Body of pancreas (tissue), 4 donors: ENCODE measurements around the gene OTP. TPM values are rescaled to one million over a fixed set of nuclear protein-coding genes. Genes with fewer than 3 reads are reported as not detected.

Experiments
- ATAC-seq: fragments of 150-250 bp; one replicate; pipeline ENCODE4 v1.9.1; 2016
- DNase-seq, 4 donors: peaks; one replicate each; pipeline ENCODE4 v3.0.0-alpha.2; 2019
- H3K27ac ChIP-seq, 4 donors: fragments of 200-600 bp; sonication (generic); 1 replicate in 3 of 4; 2 replicates in 1 of 4; pipeline versions ENCODE4 v1.5.1 to v1.6.1; 2016 to 2019; ENCODE audit warnings: mild to moderate bottlenecking in 1 of 4, mixed read lengths in 1 of 4, moderate library complexity in 1 of 4
- H3K27me3 ChIP-seq, 2 donors: fragments of 200-600 bp; sonication (generic); one replicate each; pipeline ENCODE4 v1.6.0; 2016; ENCODE audit warnings: mild to moderate bottlenecking in 1 of 2
- H3K36me3 ChIP-seq, 2 donors: fragments of 200-600 bp; sonication (generic); replicated peaks in 1 of 2; 2 replicates each; pipeline ENCODE4 v1.5.1; 2016; ENCODE audit warnings: low read depth in 2 of 2; ENCODE audit not compliant: insufficient read depth in 1 of 2
- H3K4me1 ChIP-seq: fragments of 200-600 bp; sonication (generic); one replicate; pipeline ENCODE4 v1.6.0; 2016
- H3K4me3 ChIP-seq, 2 donors: fragments of 200-600 bp; sonication (generic); 1 replicate in 1 of 2; 2 replicates in 1 of 2; pipeline ENCODE4 v1.5.1; 2016 to 2019
- H3K9me3 ChIP-seq, 3 donors: fragments of 200-600 bp; sonication (generic); 1 replicate in 2 of 3; 2 replicates in 1 of 3; pipeline ENCODE4 v1.5.1; 2016
- POLR2A ChIP-seq, 3 donors: fragments of 450-650 bp; IDR thresholded peaks; one replicate each; pipeline ENCODE4 v1.6.1; 2016; ENCODE audit warnings: antibody characterized with exemption in 3 of 3, mild to moderate bottlenecking in 2 of 3
- WGBS, 2 donors: methylation state at CpG; one replicate each; pipeline ENCODE4 v1.1.5; 2017; 5-methylcytosine and 5-hydroxymethylcytosine counted together
- intact Hi-C: fragments of 100-400 bp; cut with DNase I; formaldehyde crosslinking; loops from one replicate; pipeline ENCODE4 v1.15.1; 2023
- total RNA-seq, 2 donors: library from RNA; depleted of rRNA; stranded (reverse); fragments of >200 nt; gene quantifications; one replicate each; pipeline ENCODE4 v1.1.0, GENCODE V29; 2016
- TF ChIP-seq, protein P1 (sequence below), 7 experiments: fragments of 450-650 bp in 4 of 7; fragments of 200-600 bp in 3 of 7; sonication (generic) in 3 of 7; IDR thresholded peaks; one replicate each; pipeline ENCODE4 v1.5.1; 2016 to 2019; ENCODE audit warnings: antibody characterized with exemption in 7 of 7

The OTP gene
- total RNA-seq, 2 donors from 2014 or later, result not detected

DNA sequence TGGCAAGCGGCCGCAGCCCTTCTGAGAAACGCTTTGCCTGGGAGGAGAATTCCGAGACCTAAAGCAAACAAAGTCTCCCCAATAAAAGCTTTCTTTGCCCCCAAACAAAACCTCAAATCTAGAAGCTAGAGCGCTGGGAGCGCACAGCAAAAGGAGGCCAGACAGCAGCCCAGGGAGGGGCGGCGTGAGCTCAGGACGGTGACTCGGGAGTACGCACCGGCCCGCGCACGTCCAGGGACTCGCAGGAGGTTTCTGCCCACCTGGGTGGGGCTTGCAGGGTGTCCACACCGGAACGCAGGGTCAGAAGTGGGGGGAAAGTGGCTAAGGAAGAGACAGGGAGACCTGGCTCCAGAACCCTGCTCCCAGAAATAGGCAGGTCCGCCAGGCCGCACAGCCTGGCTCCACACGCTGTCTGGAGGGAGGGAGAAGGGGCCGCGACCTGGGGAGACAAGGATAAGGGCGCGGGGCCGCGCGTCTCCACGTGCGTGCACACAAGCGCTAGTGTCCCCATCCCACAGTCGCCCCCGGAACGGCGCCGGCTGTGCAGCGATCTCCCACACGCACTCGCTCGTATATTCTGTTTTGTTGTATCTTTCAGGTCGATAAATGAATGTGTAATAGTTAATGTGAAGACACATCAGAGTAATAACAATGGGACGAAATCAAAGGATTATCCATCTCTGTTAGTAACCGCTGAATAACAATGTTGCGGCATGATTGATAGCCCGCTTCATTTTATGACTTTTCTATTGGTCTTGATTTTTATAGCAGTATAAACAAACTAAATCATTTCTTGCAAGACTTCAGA, 2.3 kb upstream of the OTP start:
- DNase-seq, result no peak
- Histone ChIP-seq H3K27me3 (peaks cover 13 to 89% of the 10 kb centered on the region in 2 donors), H3K4me3 (no peak overlapping the region), H3K9me3 (peaks cover 0 to 10% (median 0%) of the 10 kb centered on the region in 3 donors), H3K27ac (no peak overlapping the region), H3K36me3 (no peaks in the 10 kb centered on the region), H3K4me1 (peaks cover 29% of the 10 kb centered on the region)
- 10 to 16% methylated on average over 28 to 45 of the region's 45 CpGs for WGBS, 2 donors
- TF ChIP-seq, protein P1, sequence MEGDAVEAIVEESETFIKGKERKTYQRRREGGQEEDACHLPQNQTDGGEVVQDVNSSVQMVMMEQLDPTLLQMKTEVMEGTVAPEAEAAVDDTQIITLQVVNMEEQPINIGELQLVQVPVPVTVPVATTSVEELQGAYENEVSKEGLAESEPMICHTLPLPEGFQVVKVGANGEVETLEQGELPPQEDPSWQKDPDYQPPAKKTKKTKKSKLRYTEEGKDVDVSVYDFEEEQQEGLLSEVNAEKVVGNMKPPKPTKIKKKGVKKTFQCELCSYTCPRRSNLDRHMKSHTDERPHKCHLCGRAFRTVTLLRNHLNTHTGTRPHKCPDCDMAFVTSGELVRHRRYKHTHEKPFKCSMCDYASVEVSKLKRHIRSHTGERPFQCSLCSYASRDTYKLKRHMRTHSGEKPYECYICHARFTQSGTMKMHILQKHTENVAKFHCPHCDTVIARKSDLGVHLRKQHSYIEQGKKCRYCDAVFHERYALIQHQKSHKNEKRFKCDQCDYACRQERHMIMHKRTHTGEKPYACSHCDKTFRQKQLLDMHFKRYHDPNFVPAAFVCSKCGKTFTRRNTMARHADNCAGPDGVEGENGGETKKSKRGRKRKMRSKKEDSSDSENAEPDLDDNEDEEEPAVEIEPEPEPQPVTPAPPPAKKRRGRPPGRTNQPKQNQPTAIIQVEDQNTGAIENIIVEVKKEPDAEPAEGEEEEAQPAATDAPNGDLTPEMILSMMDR (IDR thresholded peaks at IDR 0.05), result no peak
- no peak for TF ChIP-seq POLR2A (IDR thresholded peaks at IDR 0.05)
- no peak for ATAC-seq
- intact Hi-C loops, result no loop called here

DNA sequence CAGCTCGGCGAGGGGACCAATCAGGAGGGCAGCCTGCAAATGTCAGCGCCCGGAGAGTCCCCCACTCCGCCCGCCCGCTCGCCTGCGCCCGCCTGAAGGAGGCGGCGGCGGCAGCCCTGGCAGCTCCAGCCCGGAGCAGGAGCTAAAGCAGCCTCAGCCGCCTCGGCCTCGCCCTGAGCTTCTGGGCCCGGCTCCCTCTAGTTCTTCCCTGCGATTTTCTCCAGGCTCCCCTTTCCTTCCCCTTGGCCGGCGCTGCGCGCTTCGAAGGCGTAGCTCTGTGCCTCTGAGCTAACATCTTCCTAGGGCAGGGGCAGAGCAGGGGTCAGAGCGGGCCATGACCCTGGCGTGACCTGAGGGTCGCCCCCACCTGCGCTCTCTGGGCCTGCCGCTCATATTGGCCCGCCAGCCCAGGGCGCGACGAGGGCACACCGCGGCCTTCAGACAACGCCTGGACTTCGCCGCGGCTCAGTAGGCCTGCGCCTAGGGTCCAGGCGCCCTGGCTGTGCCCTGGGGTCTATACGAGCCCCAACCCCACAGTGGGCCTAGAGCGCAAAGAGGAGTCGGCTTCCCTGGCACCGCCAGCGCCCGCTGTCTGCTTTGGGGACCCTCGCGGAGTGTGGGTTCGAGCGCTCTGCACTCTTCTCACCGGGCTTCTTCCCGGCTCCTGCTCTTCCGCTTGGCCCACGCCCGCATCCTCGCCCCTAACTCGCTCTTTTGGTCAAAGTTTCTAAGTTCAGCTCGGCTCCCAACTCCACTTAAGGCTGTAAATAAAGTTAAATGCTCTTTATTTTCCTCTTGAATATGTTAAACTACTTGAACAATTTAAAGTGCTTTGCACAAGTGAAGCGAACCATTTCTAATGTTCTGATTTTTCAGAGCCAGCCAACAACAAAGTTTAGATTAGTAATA, 504 bp upstream of the OTP start:
- H3K36me3 ChIP-seq, result no peaks in the 10 kb centered on the region
- DNase-seq (no peak), ATAC-seq (no peak)
- TF ChIP-seq POLR2A (IDR thresholded peaks at IDR 0.05), result no peak
- TF ChIP-seq, protein P1 (IDR thresholded peaks at IDR 0.05), result no peak
- peaks cover 16 to 87% of the 10 kb centered on the region in 2 donors for H3K27me3 ChIP-seq
- peaks cover 14% of the 10 kb centered on the region for H3K4me1 ChIP-seq
- peaks cover 0 to 10% (median 0%) of the 10 kb centered on the region in 3 donors for H3K9me3 ChIP-seq
- WGBS, 2 donors, result 10 to 16% methylated on average over 25 to 61 of the region's 61 CpGs
- intact Hi-C loops, result no loop called here
- H3K4me3 ChIP-seq, result no peak overlapping the region
- no peak overlapping the region for H3K27ac ChIP-seq

DNA sequence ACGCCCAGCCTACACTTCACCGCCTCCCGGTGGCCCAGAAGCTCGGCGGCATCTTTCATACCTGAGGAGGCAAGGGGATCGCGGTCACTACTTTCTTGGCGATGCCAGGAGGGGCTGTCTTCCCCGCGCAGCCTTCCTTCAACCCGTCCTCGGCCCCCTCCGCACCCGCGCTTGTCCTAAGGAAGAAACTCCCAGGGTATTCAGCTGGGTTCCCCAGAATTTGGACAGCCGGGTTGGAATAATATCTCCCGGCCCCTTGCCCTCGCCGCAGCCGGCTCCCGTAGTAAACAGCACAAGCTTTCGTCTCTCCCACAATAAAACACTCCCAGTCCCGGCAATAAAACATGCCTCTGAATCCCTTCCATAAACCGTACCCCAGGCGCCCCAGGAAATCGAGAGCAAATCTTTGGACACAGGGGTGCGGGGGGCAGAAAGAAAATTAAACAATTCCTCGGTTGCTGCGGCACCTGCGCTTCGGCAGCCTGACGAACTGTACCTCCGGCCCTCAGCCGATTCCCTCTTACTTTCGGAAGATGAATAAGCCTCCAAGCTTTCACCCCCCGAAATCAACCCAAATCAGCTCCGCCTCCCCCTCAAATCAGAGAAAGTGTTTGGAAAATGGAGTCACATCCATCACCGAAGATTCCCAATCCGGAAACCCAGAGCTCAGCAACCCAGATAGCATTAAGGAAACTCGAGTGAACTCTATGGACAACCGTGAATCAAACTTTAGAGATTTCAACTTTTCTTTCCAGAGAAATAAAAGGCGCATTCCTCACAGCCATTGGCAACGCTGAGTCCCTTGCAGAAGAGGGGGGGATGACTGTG, 1.1 kb downstream of the OTP start:
- H3K4me3 ChIP-seq, result no peak overlapping the region
- intact Hi-C loops, result no loop called here
- no peaks in the 10 kb centered on the region for H3K36me3 ChIP-seq
- DNase-seq (no peak), ATAC-seq (no peak)
- H3K9me3 ChIP-seq, result peaks cover 0 to 10% (median 0%) of the 10 kb centered on the region in 3 donors
- TF ChIP-seq, protein P1 (IDR thresholded peaks at IDR 0.05), result no peak
- TF ChIP-seq POLR2A (IDR thresholded peaks at IDR 0.05), result no peak
- WGBS, 2 donors, result 7 to 17% methylated on average over 27 to 43 of the region's 43 CpGs
- no peak overlapping the region for H3K27ac ChIP-seq
- H3K27me3 ChIP-seq, result peaks cover 16 to 91% of the 10 kb centered on the region in 2 donors
- H3K4me1 ChIP-seq, result peaks cover 14% of the 10 kb centered on the region

DNA sequence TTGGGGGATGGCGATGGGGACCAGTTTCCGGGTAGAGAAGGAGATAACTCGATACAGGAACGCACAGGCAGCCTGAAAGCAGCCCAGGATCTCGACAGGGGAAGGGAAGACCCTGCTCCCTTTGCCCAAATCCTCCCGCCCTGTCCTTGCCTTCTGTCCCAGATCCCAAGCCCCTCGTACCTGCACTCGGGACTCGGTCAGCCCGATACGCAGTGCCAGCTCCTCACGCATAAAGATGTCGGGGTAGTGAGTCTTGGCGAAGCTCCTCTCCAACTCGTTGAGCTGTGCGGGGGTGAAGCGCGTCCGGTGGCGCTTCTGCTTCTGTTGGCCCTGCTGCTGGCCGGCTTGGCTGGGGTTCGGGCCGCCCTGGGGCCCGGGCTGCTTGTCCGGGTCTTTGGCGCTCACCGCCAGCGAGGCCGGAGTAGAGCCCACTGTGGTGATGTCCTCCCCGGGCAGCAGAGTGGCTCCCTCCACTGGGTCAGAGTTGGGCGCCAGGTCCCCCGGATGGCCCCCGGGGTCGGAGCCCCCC, 1.8 kb downstream of the OTP start:
- TF ChIP-seq POLR2A (IDR thresholded peaks at IDR 0.05), result no peak
- TF ChIP-seq, protein P1 (IDR thresholded peaks at IDR 0.05), result no peak
- DNase-seq, result no peak
- no peak for ATAC-seq
- Histone ChIP-seq H3K4me1 (peaks cover 14% of the 10 kb centered on the region), H3K36me3 (no peaks in the 10 kb centered on the region), H3K27me3 (peaks cover 11 to 88% of the 10 kb centered on the region in 2 donors), H3K27ac (no peak overlapping the region), H3K4me3 (no peak overlapping the region), H3K9me3 (peaks cover 0 to 10% (median 0%) of the 10 kb centered on the region in 3 donors)
- WGBS, 2 donors, result 5% methylated on average over 8 to 34 of the region's 34 CpGs
- intact Hi-C loops, result no loop called here
